HepG2 (cell line): ENCODE measurements around the gene MRPS2. TPM values are rescaled to one million over a fixed set of nuclear protein-coding genes. Genes with fewer than 3 reads are reported as not detected.

Experiments
- ATAC-seq: fragments of 200-7000 bp; cut with Tn5 transposase; 3 replicates; pipeline ENCODE4 v1.9.1; 2020; ENCODE audit warnings: mild to moderate bottlenecking, moderate library complexity
- BruUV-seq: library from RNA; stranded (reverse); fragments of 400-500 nt; replicated peaks from 2 replicates; lab custom pipeline; 2021; lab: Mats Ljungman, UMichigan
- CTCF ChIA-PET: fragments of 300-600 bp; formaldehyde crosslinking; extraction: SDS; loops from one replicate; lab custom pipeline; 2021; ENCODE audit warnings: low total read pairs, inconsistent platforms, low intra/inter-chr PET ratio; lab: Yijun Ruan, JAX
- POLR2A ChIA-PET: fragments of 350-600 bp; sonication (Branson Sonifier 250); formaldehyde crosslinking; loops from one replicate; lab custom pipeline; 2020; ENCODE audit warnings: antibody characterized with exemption, inconsistent platforms; lab: Yijun Ruan, JAX
- DNase-seq: peaks from one replicate; pipeline ENCODE4 v3.0.0-alpha.2; 2015; ENCODE audit warnings: low spot score
- FAIRE-seq: peaks from 3 replicates; lab custom pipeline; 2011; peaks lifted over from hg19 to GRCh38; lab: Jason Lieb, UNC
- H2AFZ ChIP-seq: one replicate; pipeline ENCODE4 v1.6.1; 2011; ENCODE audit warnings: low read length, inconsistent platforms
- H3K27ac ChIP-seq: fragments of 300-600 bp; 3 replicates; pipeline ENCODE4 v1.8.0; 2011; ENCODE audit warnings: mixed run types, mild to moderate bottlenecking, mixed read lengths, low read length, inconsistent platforms; ENCODE audit not compliant: insufficient read depth; ENCODE audit errors: extremely low read length
- H3K27me3 ChIP-seq, 2 experiments: fragments of 200-600 bp in 1 of 2; 2 replicates in 1 of 2; 3 replicates in 1 of 2; pipeline versions ENCODE4 v1.6.0 to v1.8.0; 2011; ENCODE audit warnings: low read length in 2 of 2, mild to moderate bottlenecking in 2 of 2, moderate library complexity in 2 of 2, inconsistent platforms in 1 of 2; ENCODE audit not compliant: insufficient read depth in 2 of 2, control insufficient read depth in 1 of 2
- H3K36me3 ChIP-seq, 2 experiments: fragments of 200-600 bp in 1 of 2; replicated peaks in 1 of 2; 2 replicates in 1 of 2; 3 replicates in 1 of 2; pipeline versions ENCODE4 v1.5.1 to v1.8.0; 2011; ENCODE audit warnings: low read length in 2 of 2, inconsistent platforms in 1 of 2; ENCODE audit not compliant: insufficient read depth in 2 of 2, control insufficient read depth in 1 of 2
- H3K4me1 ChIP-seq: 2 replicates; pipeline ENCODE4 v1.5.1; 2012; ENCODE audit warnings: low read length, inconsistent platforms; ENCODE audit not compliant: insufficient read depth
- H3K4me2 ChIP-seq: 2 replicates; pipeline ENCODE4 v1.6.0; 2011; ENCODE audit warnings: low read depth, low read length, inconsistent platforms
- H3K4me3 ChIP-seq, 3 experiments: fragments of 200-600 bp in 1 of 3; sonication (generic), shearing (Covaris generic) in 1 of 3; replicated peaks in 1 of 3; 2 replicates each; pipeline ENCODE4 v1.5.1; 2011 to 2016; ENCODE audit warnings: low read length in 3 of 3, inconsistent platforms in 2 of 3, low read depth in 2 of 3, mild to moderate bottlenecking in 2 of 3, control low read depth in 1 of 3, mixed read lengths in 1 of 3; ENCODE audit not compliant: insufficient read depth in 1 of 3
- H3K79me2 ChIP-seq: one replicate; pipeline ENCODE4 v1.6.1; 2011; ENCODE audit warnings: low read length, inconsistent platforms; ENCODE audit not compliant: insufficient read depth
- H3K9ac ChIP-seq: 2 replicates; pipeline ENCODE4 v1.6.0; 2011; ENCODE audit warnings: mild to moderate bottlenecking, low read depth, low read length, inconsistent platforms; ENCODE audit not compliant: insufficient read depth
- H3K9me3 ChIP-seq: 2 replicates; pipeline ENCODE4 v1.5.1; 2012; ENCODE audit warnings: mild to moderate bottlenecking, low read length
- H4K20me1 ChIP-seq: 2 replicates; pipeline ENCODE4 v1.6.0; 2011; ENCODE audit warnings: inconsistent platforms, mild to moderate bottlenecking, low read length, moderate library complexity; ENCODE audit not compliant: insufficient read depth
- EED ChIP-seq: sonication (generic); formaldehyde crosslinking; IDR thresholded peaks from 2 replicates; pipeline ENCODE4 v1.5.0; 2020; ENCODE audit warnings: mild to moderate bottlenecking, missing genetic modification reagents
- EZH2 ChIP-seq: conservative IDR thresholded peaks from 2 replicates; pipeline ENCODE4 v1.6.1; 2012; ENCODE audit warnings: mild to moderate bottlenecking, low read depth, low read length, moderate library complexity
- FOXP1 ChIP-seq, 2 experiments: fragments of 450-650 bp in 1 of 2; IDR thresholded peaks; 2 replicates each; pipeline ENCODE4 v1.6.1; 2017 to 2018; ENCODE audit warnings: antibody characterized with exemption in 1 of 2
- PCBP1 ChIP-seq: fragments of 200-400 bp; formaldehyde crosslinking; IDR thresholded peaks from 2 replicates; pipeline ENCODE4 v1.6.1; 2017; ENCODE audit warnings: mild to moderate bottlenecking, low read depth, low read length, borderline replicate concordance
- RAD21 ChIP-seq: fragments of 450-650 bp; formaldehyde crosslinking; IDR thresholded peaks from 2 replicates; pipeline ENCODE4 v1.5.0; 2020; ENCODE audit warnings: mild to moderate bottlenecking
- SNAI1 ChIP-seq: sonication (generic); formaldehyde crosslinking; IDR thresholded peaks from 2 replicates; pipeline ENCODE4 v1.5.0; 2020; ENCODE audit warnings: mild to moderate bottlenecking, missing genetic modification reagents, borderline replicate concordance
- SPEN ChIP-seq: sonication (generic); formaldehyde crosslinking; IDR thresholded peaks from 2 replicates; pipeline ENCODE4 v1.5.1; 2020; ENCODE audit warnings: low read depth, mild to moderate bottlenecking, missing genetic modification reagents
- SUZ12 ChIP-seq: fragments of 150-350 bp; IDR thresholded peaks from 2 replicates; pipeline ENCODE4 v1.6.1; 2014; ENCODE audit warnings: low read depth, low read length
- ZFY ChIP-seq: sonication (generic); formaldehyde crosslinking; IDR thresholded peaks from 2 replicates; pipeline ENCODE4 v1.4.0; 2020; ENCODE audit warnings: missing genetic modification reagents
- ZNF274 ChIP-seq: sonication (generic); formaldehyde crosslinking; IDR thresholded peaks from 2 replicates; pipeline ENCODE4 v1.5.1; 2020; ENCODE audit warnings: mild to moderate bottlenecking, missing genetic modification reagents
- ZNF615 ChIP-seq: sonication (generic); formaldehyde crosslinking; IDR thresholded peaks from 2 replicates; pipeline ENCODE4 v1.5.0; 2020; ENCODE audit warnings: mild to moderate bottlenecking, missing genetic modification reagents, borderline replicate concordance
- WGBS: methylation state at CpG from one replicate; pipeline ENCODE4 v1.1.6; 2017; ENCODE audit warnings: low lambda C conversion rate; 5-methylcytosine and 5-hydroxymethylcytosine counted together
- in situ Hi-C: cut with HindIII; loops from 2 replicates; pipeline ENCODE4 v1.10.0; 2017; ENCODE audit warnings: low pct_unique_long_range_greater_than_20kb; ENCODE audit not compliant: extremely low pct_ligation_motif_present
- intact Hi-C: fragments of 100-400 bp; cut with micrococcal nuclease; formaldehyde crosslinking; loops from one replicate; pipeline ENCODE4 v1.10.0; 2022; ENCODE audit not compliant: unreplicated experiment
- polyA plus RNA-seq, 8 experiments: library from polyadenylated mRNA; depleted of rRNA in 3 of 8; stranded (reverse) in 7 of 8; unstranded in 1 of 8; fragments of >200 nt; fragmentation: Illumina TruSeq in 4 of 8; extraction: Trizol in 4 of 8; gene quantifications; 2 replicates each; pipeline versions ENCODE4 v1.2.1 to v1.2.3, GENCODE V29; 2011 to 2016; ENCODE audit warnings: low read depth in 4 of 8, missing spikeins in 1 of 8, mixed read lengths in 1 of 8; ENCODE audit not compliant: insufficient read depth in 1 of 8
- total RNA-seq, 5 experiments: library from RNA; depleted of rRNA; stranded (reverse); fragments of >200 nt; fragmentation: Illumina TruSeq; extraction: Trizol; gene quantifications; 2 replicates each; pipeline ENCODE4 v1.2.3, GENCODE V29; 2016; ENCODE audit warnings: low read depth in 1 of 5
- TF ChIP-seq, protein P1 (sequence below): sonication (generic); formaldehyde crosslinking; IDR thresholded peaks from 2 replicates; pipeline ENCODE4 v1.5.0; 2020; ENCODE audit warnings: mild to moderate bottlenecking, missing genetic modification reagents
- TF ChIP-seq, protein P2 (sequence below): sonication (generic); formaldehyde crosslinking; IDR thresholded peaks from 2 replicates; pipeline ENCODE4 v1.8.1; 2023; ENCODE audit warnings: mild to moderate bottlenecking, missing genetic modification reagents, borderline replicate concordance
- TF ChIP-seq, protein P3 (sequence below): IDR thresholded peaks from 2 replicates; pipeline ENCODE4 v1.6.1; 2018; ENCODE audit warnings: missing genetic modification reagents, mild to moderate bottlenecking, missing compliant biosample characterization
- TF ChIP-seq, protein P4 (sequence below): sonication (generic); formaldehyde crosslinking; IDR thresholded peaks from 2 replicates; pipeline ENCODE4 v1.5.1; 2020; ENCODE audit warnings: missing genetic modification reagents, mild to moderate bottlenecking, borderline replicate concordance

MRPS2 gene
- total and polyA plus RNA-seq, 2 of the 13 experiments (the other 11 are each of a cell fraction or from before 2014, with no cell fraction given) = 44.4 to 86.7 TPM

DNA sequence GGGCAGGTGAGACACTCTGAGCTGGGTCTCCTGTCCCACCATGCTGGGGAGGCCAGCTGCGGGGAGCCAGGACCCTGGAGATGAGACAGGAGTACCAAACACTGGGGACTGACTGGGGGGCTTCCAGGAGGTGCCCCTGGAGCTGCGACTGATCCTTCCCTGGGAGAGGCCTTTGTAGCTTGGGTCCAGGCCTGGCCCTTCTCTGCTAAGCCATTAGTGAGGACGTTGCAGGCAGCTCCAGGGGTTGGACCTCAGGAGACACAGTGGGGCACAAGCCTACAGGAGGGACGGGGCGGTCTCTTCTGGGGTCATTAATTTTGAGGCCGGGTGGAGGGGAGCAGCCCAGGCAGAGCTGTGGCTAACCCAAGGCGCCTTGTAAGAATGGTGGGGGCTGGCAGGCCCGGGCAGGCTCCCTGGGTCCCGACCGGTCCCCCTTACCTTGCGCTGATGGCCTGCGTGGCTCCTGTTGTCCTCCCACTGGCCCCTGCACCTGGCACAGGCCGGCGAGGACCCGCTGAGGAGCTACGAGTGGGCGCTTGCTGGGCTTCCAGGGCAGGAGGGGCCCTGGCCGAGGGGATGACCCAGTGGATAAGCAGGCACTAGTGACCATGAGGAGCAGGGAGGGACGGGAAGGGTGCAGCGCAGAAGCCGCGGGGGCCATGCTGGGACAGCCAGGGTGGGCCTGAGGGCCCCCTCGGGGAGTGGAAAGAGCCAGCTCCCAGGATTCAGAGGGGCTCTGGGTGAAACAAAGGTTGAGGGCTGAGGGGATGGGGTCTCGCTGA is 5.1 kb downstream of the MRPS2 start:
- FAIRE-seq (no peak), DNase-seq (no peak), ATAC-seq (no peak)
- no peaks in the 10 kb centered on the region for H3K9me3 ChIP-seq
- H3K36me3 ChIP-seq = peaks cover 13 to 26% of the 10 kb centered on the region in 2 experiments
- POLR2A ChIA-PET = interaction anchor here (0.6 to 1.3 kb wide), 2 partner anchors 25 to 1304 kb away, joined by 3 to 5 read pairs; no protein-coding TSS in a partner anchor
- intact Hi-C loops = no loop called here
- WGBS = 95% methylated on average over 16 of the region's 24 CpGs
- CTCF ChIA-PET = no interaction called here
- in situ Hi-C loops = no loop called here
- peaks cover 2 to 12% of the 10 kb centered on the region in 2 experiments; a peak in 1 of 5 replicates for H3K27me3 ChIP-seq
- peaks cover 31% of the 10 kb centered on the region for H3K4me1 ChIP-seq
- H3K4me3 ChIP-seq = no peak overlapping the region
- H3K9ac ChIP-seq = no peak overlapping the region
- peaks cover 16% of the 10 kb centered on the region for H4K20me1 ChIP-seq
- H3K79me2 ChIP-seq = peaks cover 10% of the 10 kb centered on the region
- H3K27ac ChIP-seq = no peak overlapping the region
- no peak overlapping the region for H2AFZ ChIP-seq
- H3K4me2 ChIP-seq = 0 out of 2 replicates have a peak overlapping the region, but pooled peaks have one; percentile 62
- no TSS peak for BruUV-seq
- TF ChIP-seq, protein P1, sequence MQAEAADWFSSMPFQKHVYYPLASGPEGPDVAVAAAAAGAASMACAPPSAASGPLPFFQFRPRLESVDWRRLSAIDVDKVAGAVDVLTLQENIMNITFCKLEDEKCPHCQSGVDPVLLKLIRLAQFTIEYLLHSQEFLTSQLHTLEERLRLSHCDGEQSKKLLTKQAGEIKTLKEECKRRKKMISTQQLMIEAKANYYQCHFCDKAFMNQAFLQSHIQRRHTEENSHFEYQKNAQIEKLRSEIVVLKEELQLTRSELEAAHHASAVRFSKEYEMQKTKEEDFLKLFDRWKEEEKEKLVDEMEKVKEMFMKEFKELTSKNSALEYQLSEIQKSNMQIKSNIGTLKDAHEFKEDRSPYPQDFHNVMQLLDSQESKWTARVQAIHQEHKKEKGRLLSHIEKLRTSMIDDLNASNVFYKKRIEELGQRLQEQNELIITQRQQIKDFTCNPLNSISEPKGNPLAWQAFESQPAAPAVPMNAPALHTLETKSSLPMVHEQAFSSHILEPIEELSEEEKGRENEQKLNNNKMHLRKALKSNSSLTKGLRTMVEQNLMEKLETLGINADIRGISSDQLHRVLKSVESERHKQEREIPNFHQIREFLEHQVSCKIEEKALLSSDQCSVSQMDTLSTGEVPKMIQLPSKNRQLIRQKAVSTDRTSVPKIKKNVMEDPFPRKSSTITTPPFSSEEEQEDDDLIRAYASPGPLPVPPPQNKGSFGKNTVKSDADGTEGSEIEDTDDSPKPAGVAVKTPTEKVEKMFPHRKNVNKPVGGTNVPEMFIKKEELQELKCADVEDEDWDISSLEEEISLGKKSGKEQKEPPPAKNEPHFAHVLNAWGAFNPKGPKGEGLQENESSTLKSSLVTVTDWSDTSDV (CRISPR knock-in tag) = no peak
- TF ChIP-seq, protein P2, sequence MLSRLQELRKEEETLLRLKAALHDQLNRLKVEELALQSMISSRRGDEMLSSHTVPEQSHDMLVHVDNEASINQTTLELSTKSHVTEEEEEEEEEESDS (CRISPR knock-in tag) = no peak
- TF ChIP-seq ZNF274 (CRISPR knock-in tag) (no peak), SNAI1 (no peak), PCBP1 (0 out of 2 replicates have a peak, but pooled peaks have one; percentile 5), RAD21 (CRISPR knock-in tag) (no peak), ZNF615 (CRISPR knock-in tag) (no peak), EZH2 (no peak), SUZ12 (no peak), FOXP1 (IDR thresholded peaks at IDR 0.05) (no peak), FOXP1 (CRISPR knock-in tag; IDR thresholded peaks at IDR 0.05) (no peak), EED (CRISPR knock-in tag) (no peak), SPEN (CRISPR knock-in tag) (no peak), ZFY (CRISPR knock-in tag) (no peak)
- TF ChIP-seq, protein P3, sequence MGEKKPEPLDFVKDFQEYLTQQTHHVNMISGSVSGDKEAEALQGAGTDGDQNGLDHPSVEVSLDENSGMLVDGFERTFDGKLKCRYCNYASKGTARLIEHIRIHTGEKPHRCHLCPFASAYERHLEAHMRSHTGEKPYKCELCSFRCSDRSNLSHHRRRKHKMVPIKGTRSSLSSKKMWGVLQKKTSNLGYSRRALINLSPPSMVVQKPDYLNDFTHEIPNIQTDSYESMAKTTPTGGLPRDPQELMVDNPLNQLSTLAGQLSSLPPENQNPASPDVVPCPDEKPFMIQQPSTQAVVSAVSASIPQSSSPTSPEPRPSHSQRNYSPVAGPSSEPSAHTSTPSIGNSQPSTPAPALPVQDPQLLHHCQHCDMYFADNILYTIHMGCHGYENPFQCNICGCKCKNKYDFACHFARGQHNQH (CRISPR knock-in tag) = no peak
- TF ChIP-seq, protein P4, sequence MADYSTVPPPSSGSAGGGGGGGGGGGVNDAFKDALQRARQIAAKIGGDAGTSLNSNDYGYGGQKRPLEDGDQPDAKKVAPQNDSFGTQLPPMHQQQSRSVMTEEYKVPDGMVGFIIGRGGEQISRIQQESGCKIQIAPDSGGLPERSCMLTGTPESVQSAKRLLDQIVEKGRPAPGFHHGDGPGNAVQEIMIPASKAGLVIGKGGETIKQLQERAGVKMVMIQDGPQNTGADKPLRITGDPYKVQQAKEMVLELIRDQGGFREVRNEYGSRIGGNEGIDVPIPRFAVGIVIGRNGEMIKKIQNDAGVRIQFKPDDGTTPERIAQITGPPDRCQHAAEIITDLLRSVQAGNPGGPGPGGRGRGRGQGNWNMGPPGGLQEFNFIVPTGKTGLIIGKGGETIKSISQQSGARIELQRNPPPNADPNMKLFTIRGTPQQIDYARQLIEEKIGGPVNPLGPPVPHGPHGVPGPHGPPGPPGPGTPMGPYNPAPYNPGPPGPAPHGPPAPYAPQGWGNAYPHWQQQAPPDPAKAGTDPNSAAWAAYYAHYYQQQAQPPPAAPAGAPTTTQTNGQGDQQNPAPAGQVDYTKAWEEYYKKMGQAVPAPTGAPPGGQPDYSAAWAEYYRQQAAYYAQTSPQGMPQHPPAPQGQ (CRISPR knock-in tag) = no peak
